GM20431 (cell line): Measurements from ENCODE around the gene DTNBP1.

Source experiments
- in situ Hi-C: fragments of 300-500 bp; cut with MseI, MboI; formaldehyde crosslinking; loops from one replicate; pipeline ENCODE4 v1.15.0; 2020; ENCODE audit warnings: low sequenced_read_pairs; ENCODE audit not compliant: unreplicated experiment

The DTNBP1 gene

DNA sequence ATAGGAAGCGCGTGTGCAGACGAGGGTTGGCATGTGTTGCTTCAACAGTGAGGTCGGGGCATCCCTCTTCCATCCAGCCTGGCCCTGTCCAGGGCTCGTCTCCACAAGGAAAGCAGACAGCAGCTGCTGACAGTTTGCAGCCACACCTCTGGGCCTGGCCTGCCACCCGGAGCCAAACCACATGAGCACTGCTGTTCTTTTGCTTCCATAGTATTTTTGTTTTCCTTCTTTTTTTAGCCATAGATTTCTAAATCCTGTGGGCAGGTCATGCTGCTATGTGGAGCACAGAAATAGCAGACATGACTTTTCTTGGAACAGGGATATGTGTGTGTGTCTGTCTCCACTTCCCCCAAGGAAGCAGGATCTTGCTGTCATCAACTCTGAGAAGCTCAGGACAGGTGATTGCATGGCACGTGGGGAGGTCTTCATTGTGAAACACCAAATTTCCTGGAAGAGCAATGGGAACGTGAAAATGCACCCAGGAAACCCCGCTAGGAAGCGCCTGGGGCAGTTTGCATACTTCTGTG is 167.4 kb downstream of the DTNBP1 start:
- in situ Hi-C loops, result loop anchor here (25.0 kb wide), 1 partner anchor 1283 kb away; no protein-coding TSS in a partner anchor

DNA sequence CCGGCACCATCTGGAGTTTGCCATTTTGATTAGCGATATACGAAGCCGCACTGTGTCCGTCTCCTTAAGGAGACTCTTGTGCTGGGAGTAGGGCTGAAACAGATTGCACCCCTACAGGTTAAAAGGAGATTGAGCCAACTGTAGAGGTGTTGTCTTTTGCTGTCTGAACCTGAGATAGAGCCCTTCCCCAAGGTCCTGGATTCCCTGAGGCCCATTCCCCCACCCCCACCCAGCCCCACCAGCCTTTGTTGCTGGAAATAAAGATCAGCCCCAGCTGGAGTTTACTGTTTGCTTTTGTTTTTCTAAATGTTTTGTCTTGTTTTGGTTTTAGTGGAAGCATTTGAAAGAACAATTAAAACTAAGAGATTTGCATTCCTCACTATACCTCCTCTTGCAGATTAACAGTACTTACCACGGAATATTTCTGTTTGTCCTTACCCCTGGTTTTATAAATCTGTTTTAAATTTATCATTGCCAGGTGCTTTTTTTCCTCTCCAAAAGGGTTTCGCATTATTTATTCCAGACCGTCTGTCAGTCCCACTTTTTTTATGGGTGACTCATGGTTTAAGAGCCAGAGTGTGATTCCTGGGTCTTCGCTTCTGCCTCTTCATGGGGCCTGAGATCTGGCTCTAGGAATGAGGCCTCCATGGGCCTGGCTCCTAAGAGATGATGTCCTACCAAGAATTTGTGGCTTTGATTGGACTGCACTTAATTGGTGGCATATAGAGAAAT is 169.2 kb downstream of the DTNBP1 start:
- in situ Hi-C loops, result loop anchor here (25.0 kb wide), 1 partner anchor 1281 kb away; no protein-coding TSS in a partner anchor

DNA sequence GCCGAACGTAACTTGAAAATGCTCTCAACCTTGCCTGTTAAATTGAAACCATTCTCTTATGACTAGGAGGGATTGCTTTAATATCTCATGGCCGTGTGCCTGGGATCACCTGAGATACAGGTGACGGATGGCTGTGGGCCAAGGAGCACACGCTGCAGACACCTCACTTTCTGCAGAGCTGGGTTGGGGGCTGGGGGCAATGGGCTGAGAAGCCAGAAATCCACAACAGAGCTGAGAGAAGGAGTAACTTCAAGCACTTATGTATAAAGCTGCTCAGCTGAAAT is 170.9 kb downstream of the DTNBP1 start:
- in situ Hi-C loops, result loop anchor here (25.0 kb wide), 1 partner anchor 1280 kb away; no protein-coding TSS in a partner anchor

DNA sequence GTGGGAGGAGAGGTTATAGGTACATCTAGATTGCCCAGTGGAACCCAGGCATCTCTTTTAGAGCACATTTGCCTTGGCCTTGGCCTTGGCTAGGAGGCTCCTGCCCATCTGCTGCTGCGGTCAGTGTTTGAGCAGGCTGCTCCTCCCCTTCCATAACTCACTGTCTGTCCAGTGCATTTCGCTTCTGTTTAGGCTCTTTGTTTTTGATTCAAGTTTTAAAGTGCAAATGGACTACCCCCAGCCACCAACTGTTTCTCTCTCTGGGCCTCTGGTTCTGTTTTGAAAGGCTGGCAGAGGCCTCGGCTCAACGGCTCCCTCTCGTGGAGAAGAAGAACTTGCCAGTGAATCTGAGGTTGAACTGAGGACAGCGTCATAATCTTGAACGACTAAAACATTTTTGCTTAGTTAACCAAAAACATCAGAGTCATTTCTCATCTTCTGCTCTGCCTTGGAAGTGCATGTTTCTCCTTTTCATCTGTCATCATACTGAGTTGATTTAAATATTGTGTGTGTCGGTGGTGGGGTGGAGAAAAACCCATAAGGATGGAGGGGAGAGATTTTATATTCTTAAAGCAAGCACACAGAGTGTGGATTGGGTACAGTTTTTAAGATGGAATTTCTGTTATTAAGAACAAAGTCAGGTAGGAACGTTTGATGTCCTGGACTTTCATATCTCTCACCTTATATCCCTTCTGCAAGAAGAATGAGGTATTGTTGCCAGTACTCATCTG is 171.4 kb downstream of the DTNBP1 start:
- in situ Hi-C loops, result loop anchor here (25.0 kb wide), 1 partner anchor 1279 kb away; no protein-coding TSS in a partner anchor

DNA sequence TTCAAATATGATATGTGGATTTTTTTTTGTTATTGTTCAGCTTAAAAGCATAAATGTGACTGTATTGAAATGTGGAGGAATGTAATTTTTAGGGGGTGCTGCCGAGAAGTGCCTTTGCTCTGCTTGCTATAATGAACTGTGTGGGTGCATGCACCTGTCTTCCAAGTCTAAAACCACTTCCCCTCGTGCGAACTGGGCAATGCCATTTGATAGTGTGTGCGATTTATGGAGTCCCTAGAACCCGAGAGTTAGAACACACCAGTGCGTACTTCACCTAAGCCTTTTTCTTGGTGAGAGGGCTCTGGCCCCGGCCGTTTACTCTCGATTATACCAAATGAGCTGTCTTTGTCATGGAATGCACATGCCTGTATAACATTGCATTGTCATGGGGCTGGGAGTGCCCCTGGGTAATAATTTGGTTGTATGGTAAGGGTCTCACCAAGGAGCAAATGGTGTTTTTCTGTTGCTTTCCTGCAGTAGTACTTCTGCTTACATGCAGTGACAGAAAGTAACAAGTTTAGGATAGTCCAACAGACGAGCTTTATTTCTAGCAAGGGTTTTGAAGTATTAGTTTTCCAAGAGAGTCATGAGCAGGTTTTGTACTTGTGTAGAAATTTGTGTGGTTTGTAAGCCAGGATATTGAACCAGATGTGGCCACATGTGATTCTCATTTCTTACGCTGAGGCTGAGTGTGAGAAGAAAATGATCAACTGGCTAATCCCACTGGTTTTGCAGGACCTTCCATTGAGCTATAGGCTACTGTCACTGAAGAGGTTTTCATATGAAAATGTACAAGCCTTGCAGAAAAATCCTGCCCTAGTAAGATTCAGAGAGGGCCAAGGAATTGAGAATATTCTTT is 172.4 kb downstream of the DTNBP1 start:
- in situ Hi-C loops, result loop anchor here (25.0 kb wide), 1 partner anchor 1278 kb away; no protein-coding TSS in a partner anchor

DNA sequence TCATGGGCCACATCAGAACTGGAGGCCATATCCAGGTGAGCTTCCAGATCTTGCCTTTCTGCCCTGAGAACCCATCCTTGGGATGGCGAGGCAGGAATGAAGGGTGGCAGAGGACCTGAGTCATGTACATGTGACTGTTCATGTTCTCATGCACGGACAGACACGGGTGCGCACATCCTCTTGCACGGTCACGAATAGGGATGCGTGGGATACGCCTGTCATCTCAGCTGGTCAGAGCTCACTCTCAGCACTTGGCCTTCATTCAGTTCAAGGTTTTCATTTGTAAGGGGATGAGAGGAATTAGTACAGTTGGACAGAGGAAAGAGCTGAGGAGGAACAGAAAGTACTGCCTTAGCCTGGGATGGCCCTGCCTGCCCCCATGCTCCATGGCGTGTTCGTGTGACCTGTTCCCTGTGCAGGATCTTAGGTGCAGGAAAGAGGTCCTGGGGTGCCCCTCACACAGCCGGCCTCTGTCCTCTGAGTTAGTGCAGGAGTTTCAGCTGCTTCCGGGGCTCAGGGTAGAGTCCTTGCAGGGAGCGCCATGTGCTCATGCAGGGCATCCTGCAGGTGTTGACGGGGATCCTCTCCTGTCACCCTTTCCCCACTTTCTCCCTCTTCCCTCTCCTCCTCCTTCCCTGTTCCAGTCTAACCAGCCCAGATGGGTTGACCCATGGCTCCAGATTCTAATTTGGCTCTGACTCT is 173.4 kb downstream of the DTNBP1 start:
- in situ Hi-C loops, result loop anchor here (25.0 kb wide), 1 partner anchor 1277 kb away; no protein-coding TSS in a partner anchor

DNA sequence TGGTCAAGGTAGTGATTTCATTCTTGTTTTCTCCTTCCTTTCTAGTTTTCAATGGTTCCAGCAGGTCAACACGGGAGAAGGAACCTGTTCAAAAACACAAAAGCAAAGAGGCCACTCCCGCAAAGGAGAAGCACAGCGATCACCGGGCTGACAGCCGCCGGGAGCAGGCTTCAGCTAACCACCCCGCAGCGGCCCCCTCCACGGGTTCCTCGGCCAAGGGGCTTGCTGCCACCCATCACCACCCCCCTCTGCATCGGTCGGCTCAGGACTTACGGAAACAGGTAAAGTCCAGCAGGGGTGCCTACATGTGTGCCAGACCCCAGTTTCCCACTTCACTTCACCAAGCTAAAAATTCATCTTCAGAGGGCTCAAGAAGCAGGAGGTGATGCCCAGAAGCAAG is 175.6 kb downstream of the DTNBP1 start:
- in situ Hi-C loops, result loop anchor here (25.0 kb wide), 1 partner anchor 1275 kb away; no protein-coding TSS in a partner anchor

DNA sequence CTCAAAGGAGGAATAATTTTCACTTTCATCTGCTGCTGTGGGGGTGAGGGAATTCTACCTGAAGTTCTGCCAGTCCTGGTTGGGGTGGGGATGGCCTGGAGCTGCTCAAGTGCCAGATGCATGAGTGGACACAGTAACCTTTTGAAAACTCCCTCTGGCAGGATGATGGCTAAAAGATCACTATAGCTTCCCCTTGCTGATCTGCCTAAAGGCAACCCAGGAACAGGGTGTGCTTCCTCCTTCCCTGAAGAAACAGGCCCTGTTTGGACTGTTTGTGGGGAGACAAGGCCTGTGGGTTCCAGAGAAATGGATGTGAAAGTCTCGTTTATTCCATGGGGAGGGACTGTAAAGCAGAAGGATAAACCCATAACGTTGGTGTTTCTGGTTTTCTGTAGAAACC is 176.9 kb downstream of the DTNBP1 start:
- in situ Hi-C loops, result loop anchor here (25.0 kb wide), 1 partner anchor 1274 kb away; no protein-coding TSS in a partner anchor

DNA sequence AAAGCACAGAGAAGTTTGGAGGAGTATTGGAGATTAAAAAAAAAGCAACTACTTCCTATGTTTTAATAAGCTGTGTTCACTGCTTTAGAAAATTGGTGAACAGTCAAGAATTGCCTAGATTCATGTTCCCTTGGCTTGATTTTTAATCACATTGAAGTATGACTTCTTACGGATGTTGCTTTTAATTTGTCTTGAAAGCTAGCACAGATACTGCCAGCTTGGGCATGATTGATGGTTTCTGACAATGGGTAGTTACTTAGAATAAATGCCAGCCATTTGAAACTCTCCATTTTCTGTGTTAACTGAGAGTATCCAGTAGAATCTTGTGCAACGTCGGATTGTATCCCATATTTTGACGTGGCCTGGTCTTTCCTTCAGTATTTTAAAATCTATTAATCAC is 178.0 kb downstream of the DTNBP1 start:
- in situ Hi-C loops, result loop anchor here (25.0 kb wide), 1 partner anchor 1273 kb away; no protein-coding TSS in a partner anchor

DNA sequence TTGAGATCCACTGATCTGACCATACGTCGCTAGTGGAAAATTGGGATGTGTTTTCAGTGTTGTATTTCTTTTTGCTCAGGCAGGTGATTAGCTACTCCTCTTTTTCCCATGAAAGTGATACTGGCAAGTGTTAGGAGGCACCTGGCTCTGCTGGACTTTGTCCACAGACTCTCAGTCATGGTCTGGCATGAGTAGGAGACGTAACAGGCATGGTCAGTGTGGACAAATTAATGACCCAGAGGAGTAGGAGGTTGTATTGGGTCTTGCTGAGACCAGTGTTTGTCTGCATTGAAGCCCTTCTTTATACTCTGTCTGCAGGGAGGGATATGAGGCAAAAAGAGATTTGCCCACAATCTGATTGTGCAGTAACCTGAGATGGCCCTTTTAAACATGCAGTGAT is 178.7 kb downstream of the DTNBP1 start:
- in situ Hi-C loops, result loop anchor here (25.0 kb wide), 1 partner anchor 1272 kb away; no protein-coding TSS in a partner anchor

DNA sequence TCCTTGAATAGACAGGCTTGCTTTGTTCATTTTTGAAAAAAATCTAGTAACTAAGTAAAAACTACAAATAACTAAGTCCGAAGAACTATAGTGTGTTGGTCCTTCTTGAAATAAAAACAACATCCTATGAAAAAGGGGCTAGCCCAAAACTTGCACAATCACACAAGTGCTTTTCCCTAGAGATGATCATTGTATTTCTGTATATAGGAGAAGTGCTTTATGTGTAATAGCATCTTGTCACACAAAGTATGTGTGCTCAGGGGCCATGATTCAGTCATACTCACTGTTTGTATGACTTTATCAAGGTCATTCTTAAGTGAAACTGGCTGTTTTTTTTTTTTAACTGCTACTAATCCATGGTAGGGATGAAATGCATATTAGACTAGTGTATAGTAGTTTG is 179.8 kb downstream of the DTNBP1 start:
- in situ Hi-C loops, result loop anchor here (25.0 kb wide), 1 partner anchor 1271 kb away; no protein-coding TSS in a partner anchor

DNA sequence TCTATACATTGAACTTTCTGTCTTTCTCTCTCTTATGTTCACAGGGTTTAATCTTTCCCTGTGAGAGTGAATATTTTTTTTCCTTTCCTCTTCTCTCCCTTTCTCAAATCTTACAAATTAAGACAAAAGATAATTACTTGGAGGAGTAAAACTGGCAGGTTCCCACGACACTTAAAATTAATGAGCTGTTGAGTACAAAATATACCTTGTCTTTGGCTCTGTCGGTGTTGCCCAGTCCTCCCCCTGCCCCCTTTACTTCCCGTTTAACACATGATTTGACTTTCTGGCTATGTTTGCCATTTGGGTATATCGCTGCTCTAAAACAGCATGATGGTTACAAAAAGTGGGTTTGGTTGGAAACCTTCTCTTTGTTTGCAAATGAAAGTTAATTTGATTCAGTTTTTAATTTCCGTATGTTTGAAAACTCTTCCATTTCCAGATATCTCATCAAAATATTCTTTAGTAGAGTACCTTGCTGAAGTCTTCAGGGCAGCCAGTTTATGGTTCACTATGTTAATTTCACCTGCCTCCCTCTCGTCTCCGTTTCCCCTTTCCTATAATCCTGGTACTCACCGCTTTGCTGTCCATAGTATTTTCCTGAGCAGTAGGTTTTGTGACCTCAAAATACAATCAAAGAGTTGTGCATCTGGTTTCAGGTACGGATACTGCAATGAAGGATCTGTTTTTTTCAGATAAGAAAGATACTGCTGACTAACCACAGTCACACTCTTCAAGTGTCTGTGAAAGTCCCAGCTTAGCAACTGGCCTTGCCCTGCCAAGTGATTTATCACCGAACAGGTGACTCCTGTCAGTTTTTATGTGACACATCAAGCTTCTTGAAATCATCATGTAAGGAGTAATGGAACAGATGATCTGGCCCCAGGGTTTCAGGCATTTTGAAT is 181.2 kb downstream of the DTNBP1 start:
- in situ Hi-C loops, result loop anchor here (25.0 kb wide), 1 partner anchor 1269 kb away; no protein-coding TSS in a partner anchor

DNA sequence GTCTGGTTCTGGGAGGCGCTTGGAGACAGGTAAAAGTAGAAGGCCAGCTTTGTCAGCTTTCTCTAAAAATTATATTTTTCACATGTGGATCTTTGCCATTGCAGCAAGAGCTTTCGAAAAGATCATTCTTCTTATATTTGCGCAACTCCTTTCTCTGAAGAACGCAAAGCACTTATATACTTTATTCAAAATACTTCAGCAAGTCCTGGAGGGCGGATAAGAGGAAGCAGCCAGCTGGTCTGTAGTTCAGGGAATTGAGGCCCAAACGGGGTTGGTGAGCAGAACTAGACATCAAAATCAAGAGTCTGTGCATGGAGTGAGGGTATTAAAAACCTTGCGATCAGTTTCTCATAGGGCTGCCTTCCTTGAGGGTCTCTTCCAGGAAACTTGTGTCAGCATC is 182.3 kb downstream of the DTNBP1 start:
- in situ Hi-C loops, result loop anchor here (25.0 kb wide), 1 partner anchor 1268 kb away; no protein-coding TSS in a partner anchor

DNA sequence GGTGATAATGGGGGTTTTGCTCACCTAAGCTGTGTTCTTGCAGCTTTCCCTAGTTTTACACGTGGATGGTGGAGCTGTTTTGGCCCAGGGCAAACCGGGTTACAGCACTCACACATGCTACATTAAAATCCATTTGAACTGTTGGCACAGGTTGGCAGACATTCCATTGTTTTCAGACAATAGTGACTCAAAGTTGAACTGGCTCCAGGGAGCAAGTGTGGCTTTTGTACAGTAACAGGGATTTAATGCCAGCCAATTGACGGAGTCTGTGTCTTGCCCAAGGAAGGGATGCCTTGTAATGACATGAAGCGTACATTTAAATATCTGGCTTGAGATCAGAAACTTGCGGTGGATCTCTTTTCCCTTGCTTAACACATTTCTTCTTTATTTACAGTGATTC is 183.1 kb downstream of the DTNBP1 start:
- in situ Hi-C loops, result loop anchor here (25.0 kb wide), 1 partner anchor 1267 kb away; no protein-coding TSS in a partner anchor

DNA sequence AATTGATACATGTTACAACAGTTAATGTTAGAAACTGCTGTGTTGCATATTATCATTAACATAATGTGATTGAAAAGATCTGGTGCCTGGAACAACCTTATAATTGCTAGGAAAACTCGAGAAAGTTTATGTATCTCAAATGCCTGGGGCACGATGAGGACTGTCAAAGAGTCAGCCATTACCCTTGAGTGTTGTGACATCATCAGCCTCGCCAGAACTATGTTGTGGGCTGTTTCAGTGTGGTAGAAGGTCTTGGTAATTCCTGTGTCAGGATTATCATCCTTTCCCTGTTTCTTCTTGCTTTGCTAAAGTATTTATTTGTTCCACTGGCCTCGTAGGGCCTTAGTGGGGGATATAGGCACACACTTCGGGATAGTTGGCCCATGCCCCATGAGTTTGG is 185.1 kb downstream of the DTNBP1 start:
- in situ Hi-C loops, result loop anchor here (25.0 kb wide), 1 partner anchor 1265 kb away; no protein-coding TSS in a partner anchor

DNA sequence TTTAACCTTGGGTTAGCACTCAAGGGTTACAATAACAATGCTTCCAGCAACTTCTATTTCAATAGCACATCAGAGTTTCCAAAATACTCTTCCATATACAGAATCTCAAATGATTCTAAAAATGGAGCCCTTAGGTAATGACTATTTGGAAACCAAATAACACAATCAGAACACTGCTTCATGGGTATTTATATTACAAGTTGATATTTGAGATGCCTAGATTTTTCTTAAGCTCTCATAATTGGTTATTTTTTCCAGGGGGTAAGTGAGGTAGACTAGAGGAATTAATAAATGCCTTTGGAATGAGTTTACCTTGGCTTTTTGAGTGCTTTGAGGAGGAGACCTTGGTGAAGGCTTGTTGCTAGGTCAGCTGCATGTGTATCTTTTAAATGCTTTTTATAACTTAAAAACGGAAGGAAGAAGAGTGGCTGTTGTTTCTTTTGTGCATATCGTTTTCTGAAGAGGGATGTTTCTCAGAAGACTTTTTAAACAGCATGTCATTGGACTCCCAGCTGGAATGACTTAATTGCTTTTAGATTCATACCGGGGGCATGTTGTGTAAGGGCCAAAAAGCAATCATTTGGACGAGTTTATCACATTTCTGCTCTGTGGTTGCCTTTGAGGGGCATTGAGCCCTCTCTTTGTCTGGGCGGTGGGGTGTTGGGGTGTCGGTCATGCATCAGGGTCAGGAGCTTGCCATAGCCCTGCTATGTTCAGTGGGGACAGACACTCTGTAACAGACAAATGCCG is 186.0 kb downstream of the DTNBP1 start:
- in situ Hi-C loops, result loop anchor here (25.0 kb wide), 1 partner anchor 1265 kb away; no protein-coding TSS in a partner anchor

DNA sequence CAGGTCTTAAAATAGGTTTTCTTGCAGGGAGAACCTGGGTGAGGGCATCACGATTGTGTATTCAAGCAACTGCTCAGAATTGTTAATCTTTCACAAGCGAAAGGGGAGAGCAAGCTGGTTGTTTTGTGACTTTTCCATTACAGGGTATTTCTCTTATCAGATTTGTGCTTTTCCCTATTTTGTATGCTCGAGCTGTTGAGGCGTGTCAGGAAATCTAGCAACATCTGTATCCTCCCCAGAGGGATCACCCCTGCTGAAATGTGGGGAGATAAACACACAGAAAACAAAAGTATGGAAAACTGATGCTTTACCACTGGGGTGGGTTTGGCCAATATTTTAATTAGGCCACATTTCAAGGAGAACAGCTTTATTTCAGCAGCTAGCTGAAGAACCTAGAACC is 187.0 kb downstream of the DTNBP1 start:
- in situ Hi-C loops, result loop anchor here (25.0 kb wide), 1 partner anchor 1264 kb away; no protein-coding TSS in a partner anchor
